NT2/D1 (cell line): Measurements from ENCODE around the gene SGIP1.

Source experiments
- SUZ12 ChIP-seq: IDR thresholded peaks from 2 replicates; pipeline ENCODE4 v1.6.1; 2011; ENCODE audit not compliant: insufficient read length, insufficient read depth; ENCODE audit errors: extremely low read depth
- ZNF274 ChIP-seq: IDR thresholded peaks from 2 replicates; pipeline ENCODE4 v1.6.1; 2011; ENCODE audit warnings: mild to moderate bottlenecking, low read depth, low read length

- TF ChIP-seq SUZ12 (no peak), ZNF274 (no peak)
Observed at GRCh38 chr1:66525086-66525485, 8.9 kb upstream of the SGIP1 start.
